Transverse colon (tissue), 4 donors: ENCODE data around the gene PROSER3.

Source experiments
- POLR2A ChIP-seq: fragments of 450-650 bp; IDR thresholded peaks from one replicate; pipeline ENCODE4 v1.6.1; 2016; ENCODE audit warnings: antibody characterized with exemption, mild to moderate bottlenecking, moderate library complexity
- POLR2AphosphoS5 ChIP-seq, 3 donors: sonication (generic); formaldehyde crosslinking; IDR thresholded peaks; one replicate each; pipeline ENCODE4 v1.6.1; 2016; ENCODE audit warnings: antibody characterized with exemption in 3 of 3
- TF ChIP-seq, protein P1 (sequence below), 5 experiments: fragments of 200-600 bp in 3 of 5; fragments of 450-650 bp in 2 of 5; sonication (generic) in 3 of 5; IDR thresholded peaks; 1 replicate in 2 of 5; 2 replicates in 3 of 5; pipeline ENCODE4 v1.5.1; 2016 to 2017; ENCODE audit warnings: antibody characterized with exemption in 5 of 5, inconsistent platforms in 3 of 5, mild to moderate bottlenecking in 2 of 5, moderate library complexity in 1 of 5

DNA sequence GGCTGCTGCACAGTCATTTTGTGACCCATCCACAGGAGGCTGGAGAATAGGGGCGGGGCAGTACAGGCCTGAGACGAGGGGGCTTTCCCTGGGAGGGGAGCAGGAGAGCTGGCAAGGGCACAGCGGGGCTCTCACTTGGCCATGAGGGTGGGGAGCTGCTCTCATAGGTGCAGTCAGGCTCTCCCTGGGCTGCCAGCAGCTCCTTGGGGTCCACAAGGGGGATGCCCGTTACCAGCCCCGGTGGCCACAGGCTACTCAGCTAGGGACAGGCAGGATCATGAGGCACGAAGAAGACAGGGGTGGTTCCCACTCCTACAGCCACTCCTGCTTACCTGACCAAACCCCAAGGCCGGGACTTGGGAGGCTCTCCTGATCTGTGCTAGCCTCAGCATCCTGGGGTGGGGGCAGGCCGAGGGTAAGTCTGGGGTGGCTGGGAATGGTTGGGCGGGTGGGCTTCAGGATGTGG is 33.9 kb downstream of the PROSER3 start:
- TF ChIP-seq, protein P1, sequence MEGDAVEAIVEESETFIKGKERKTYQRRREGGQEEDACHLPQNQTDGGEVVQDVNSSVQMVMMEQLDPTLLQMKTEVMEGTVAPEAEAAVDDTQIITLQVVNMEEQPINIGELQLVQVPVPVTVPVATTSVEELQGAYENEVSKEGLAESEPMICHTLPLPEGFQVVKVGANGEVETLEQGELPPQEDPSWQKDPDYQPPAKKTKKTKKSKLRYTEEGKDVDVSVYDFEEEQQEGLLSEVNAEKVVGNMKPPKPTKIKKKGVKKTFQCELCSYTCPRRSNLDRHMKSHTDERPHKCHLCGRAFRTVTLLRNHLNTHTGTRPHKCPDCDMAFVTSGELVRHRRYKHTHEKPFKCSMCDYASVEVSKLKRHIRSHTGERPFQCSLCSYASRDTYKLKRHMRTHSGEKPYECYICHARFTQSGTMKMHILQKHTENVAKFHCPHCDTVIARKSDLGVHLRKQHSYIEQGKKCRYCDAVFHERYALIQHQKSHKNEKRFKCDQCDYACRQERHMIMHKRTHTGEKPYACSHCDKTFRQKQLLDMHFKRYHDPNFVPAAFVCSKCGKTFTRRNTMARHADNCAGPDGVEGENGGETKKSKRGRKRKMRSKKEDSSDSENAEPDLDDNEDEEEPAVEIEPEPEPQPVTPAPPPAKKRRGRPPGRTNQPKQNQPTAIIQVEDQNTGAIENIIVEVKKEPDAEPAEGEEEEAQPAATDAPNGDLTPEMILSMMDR (IDR thresholded peaks at IDR 0.05): no peak
- no peak for TF ChIP-seq POLR2AphosphoS5 (IDR thresholded peaks at IDR 0.05)
- no peak for TF ChIP-seq POLR2A
